ENCODE measurements around the gene FRMD4A. TPM values are rescaled to one million over a fixed set of nuclear protein-coding genes. Genes with fewer than 3 reads are reported as not detected.

FRMD4A gene
- total and polyA plus RNA-seq, 2 experiments from 2014 or later: 5.4 to 10.3 TPM

DNA sequence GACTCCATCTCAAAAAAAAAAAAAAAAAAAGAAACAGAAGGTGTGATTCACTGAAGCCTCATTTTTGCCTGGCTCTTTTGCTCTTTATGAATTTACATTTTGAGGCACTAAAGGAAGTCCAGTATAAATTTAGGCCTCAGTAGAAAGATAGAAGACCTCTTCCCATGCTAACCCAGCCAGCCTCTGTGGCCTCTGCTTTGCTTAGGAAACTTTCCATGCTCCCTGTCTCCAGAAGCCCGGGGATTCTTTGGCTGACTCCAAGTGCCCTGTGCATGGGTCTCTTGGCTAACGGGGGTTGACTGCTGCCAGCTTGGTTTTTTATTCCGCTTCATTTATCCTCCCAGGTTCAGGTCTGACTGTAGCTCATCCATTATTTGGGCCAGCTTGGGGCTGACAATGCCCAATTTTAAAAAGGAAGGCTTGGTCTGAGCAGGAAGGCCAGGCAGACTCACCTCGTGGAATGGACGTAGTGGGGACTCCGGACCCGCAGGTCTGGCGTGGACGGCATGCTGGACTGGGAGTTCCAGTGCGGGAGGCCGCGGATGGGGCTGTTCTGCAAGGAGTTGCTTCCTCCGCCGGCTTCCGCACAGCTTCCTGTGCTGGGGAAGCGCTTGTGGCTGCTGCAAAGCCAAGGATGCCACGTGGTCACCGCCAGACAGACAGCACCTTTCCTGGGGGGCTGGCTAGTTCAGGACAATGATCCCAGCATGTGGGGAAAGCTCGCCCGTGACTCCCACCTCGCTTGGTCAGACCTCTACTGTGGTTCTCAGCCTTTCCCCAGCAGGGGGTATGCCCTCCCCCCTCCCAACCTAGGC is 671.6 kb downstream of the FRMD4A start:
- H4K20me1 ChIP-seq (ENCODE audit: insufficient read depth, poor library complexity, severe bottlenecking): no peaks in the 10 kb centered on the region
- no peaks in the 10 kb centered on the region for H3K9me2 ChIP-seq (replicated peaks; ENCODE audit: insufficient read depth)
- no peak overlapping the region for H3K4me3 ChIP-seq
- H3K4me2 ChIP-seq: no peak overlapping the region
- no peak overlapping the region for H3K27ac ChIP-seq
- no peak for TF ChIP-seq EZH2 (IDR thresholded peaks at IDR 0.05; ENCODE audit: borderline replicate concordance)
- no peak for TF ChIP-seq EZH2phosphoT487 (IDR thresholded peaks at IDR 0.05; ENCODE audit: low read depth, severe bottlenecking, unreplicated experiment)
- TF ChIP-seq CTCF (IDR thresholded peaks at IDR 0.05; ENCODE audit: poor library complexity): no peak
- no peaks in the 10 kb centered on the region for H3K27me3 ChIP-seq
- DNase-seq (ENCODE audit: low spot score): no peak
- H3K9me3 ChIP-seq (ENCODE audit: low read depth): no peaks in the 10 kb centered on the region
- H3K4me1 ChIP-seq (ENCODE audit: insufficient read depth): peaks cover 4% of the 10 kb centered on the region
- 97% methylated on average over 19 of the region's 21 CpGs for WGBS (ENCODE audit: low lambda C conversion rate, missing lambda C conversion rate)
- no peak overlapping the region for H2AFZ ChIP-seq
- no peaks in the 10 kb centered on the region for H3K79me2 ChIP-seq
- no peaks in the 10 kb centered on the region for H3K36me3 ChIP-seq (replicated peaks; ENCODE audit: insufficient read depth, low read depth)

DNA sequence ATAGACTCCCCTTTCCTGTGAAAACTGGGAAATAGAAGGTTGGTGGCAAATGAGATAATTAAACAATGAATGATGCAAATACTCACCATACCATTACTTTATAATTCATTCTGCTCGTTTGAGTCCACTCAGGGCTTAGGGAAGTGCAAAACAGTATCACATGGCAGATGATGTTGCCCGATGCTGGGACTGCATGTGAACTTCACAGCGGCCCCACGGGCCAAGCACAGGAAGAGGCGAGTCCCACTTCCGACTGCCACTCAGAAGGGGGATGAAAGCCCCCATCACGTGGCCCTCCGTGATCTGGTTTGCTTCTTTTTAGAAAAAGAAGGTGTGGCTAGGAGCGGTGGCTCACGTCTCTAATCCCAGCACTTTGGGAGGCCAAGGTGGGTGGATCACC is 672.5 kb downstream of the FRMD4A start:
- WGBS (ENCODE audit: low lambda C conversion rate, missing lambda C conversion rate): 91% methylated on average over 10 of the region's 10 CpGs
- Histone ChIP-seq H4K20me1 (ENCODE audit: insufficient read depth, poor library complexity, severe bottlenecking) (no peaks in the 10 kb centered on the region), H3K4me1 (ENCODE audit: insufficient read depth) (peaks cover 4% of the 10 kb centered on the region), H3K36me3 (replicated peaks; ENCODE audit: insufficient read depth, low read depth) (no peaks in the 10 kb centered on the region), H3K79me2 (no peaks in the 10 kb centered on the region), H3K4me2 (no peak overlapping the region), H3K27ac (no peak overlapping the region), H3K9me2 (replicated peaks; ENCODE audit: insufficient read depth) (no peaks in the 10 kb centered on the region), H3K4me3 (no peak overlapping the region), H3K9me3 (ENCODE audit: low read depth) (no peaks in the 10 kb centered on the region), H3K27me3 (no peaks in the 10 kb centered on the region), H2AFZ (no peak overlapping the region)
- no peak for DNase-seq (ENCODE audit: low spot score)
- no peak for TF ChIP-seq EZH2 (IDR thresholded peaks at IDR 0.05; ENCODE audit: borderline replicate concordance)
- no peak for TF ChIP-seq EZH2phosphoT487 (IDR thresholded peaks at IDR 0.05; ENCODE audit: low read depth, severe bottlenecking, unreplicated experiment)
- no peak for TF ChIP-seq CTCF (IDR thresholded peaks at IDR 0.05; ENCODE audit: poor library complexity)

GRCh38 chr10:13657101-13657680 is 673.5 kb downstream of the FRMD4A start:
- no peak for TF ChIP-seq EZH2 (IDR thresholded peaks at IDR 0.05; ENCODE audit: borderline replicate concordance)
- no peak for TF ChIP-seq CTCF (IDR thresholded peaks at IDR 0.05; ENCODE audit: poor library complexity)
- TF ChIP-seq EZH2phosphoT487 (IDR thresholded peaks at IDR 0.05; ENCODE audit: low read depth, severe bottlenecking, unreplicated experiment): no peak
- no peaks in the 10 kb centered on the region for H3K27me3 ChIP-seq
- peaks cover 4% of the 10 kb centered on the region for H3K4me1 ChIP-seq (ENCODE audit: insufficient read depth)
- H3K4me2 ChIP-seq: no peak overlapping the region
- no peaks in the 10 kb centered on the region for H3K9me2 ChIP-seq (replicated peaks; ENCODE audit: insufficient read depth)
- no peaks in the 10 kb centered on the region for H3K79me2 ChIP-seq
- H3K36me3 ChIP-seq (replicated peaks; ENCODE audit: insufficient read depth, low read depth): no peaks in the 10 kb centered on the region
- WGBS (ENCODE audit: low lambda C conversion rate, missing lambda C conversion rate): 97% methylated on average over 36 of the region's 49 CpGs
- H4K20me1 ChIP-seq (ENCODE audit: insufficient read depth, poor library complexity, severe bottlenecking): no peaks in the 10 kb centered on the region
- H3K9me3 ChIP-seq (ENCODE audit: low read depth): no peaks in the 10 kb centered on the region
- H3K27ac ChIP-seq: no peak overlapping the region
- no peak for DNase-seq (ENCODE audit: low spot score)
- H2AFZ ChIP-seq: no peak overlapping the region
- H3K4me3 ChIP-seq: no peak overlapping the region

All from hepatocyte (in vitro differentiated cells).